Fibroblast of the conjunctiva (primary cell): ENCODE data around the gene MYOT.
"Not testable (repeated sequence)": the region's sequence is repeated elsewhere in the genome, so short reads cannot be mapped to it uniquely, and the experiment has no call there.

ENCODE experiments used
- DNase-seq: peaks from one replicate; pipeline ENCODE4 v3.0.0-alpha.2; 2010; ENCODE audit warnings: low read depth

The MYOT gene, protein sequence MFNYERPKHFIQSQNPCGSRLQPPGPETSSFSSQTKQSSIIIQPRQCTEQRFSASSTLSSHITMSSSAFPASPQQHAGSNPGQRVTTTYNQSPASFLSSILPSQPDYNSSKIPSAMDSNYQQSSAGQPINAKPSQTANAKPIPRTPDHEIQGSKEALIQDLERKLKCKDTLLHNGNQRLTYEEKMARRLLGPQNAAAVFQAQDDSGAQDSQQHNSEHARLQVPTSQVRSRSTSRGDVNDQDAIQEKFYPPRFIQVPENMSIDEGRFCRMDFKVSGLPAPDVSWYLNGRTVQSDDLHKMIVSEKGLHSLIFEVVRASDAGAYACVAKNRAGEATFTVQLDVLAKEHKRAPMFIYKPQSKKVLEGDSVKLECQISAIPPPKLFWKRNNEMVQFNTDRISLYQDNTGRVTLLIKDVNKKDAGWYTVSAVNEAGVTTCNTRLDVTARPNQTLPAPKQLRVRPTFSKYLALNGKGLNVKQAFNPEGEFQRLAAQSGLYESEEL

GRCh38 chr5:137867664-137868063 lies at the start of gene MYOT:
Gene MYOT (plus strand): TSS chr5:137867860. CDS start chr5:137870652, 2,792 bp downstream.
- no peak for DNase-seq

GRCh38 chr5:137819766-137820165 lies 47.9 kb upstream of the MYOT start:
- DNase-seq, result no peak

DNA sequence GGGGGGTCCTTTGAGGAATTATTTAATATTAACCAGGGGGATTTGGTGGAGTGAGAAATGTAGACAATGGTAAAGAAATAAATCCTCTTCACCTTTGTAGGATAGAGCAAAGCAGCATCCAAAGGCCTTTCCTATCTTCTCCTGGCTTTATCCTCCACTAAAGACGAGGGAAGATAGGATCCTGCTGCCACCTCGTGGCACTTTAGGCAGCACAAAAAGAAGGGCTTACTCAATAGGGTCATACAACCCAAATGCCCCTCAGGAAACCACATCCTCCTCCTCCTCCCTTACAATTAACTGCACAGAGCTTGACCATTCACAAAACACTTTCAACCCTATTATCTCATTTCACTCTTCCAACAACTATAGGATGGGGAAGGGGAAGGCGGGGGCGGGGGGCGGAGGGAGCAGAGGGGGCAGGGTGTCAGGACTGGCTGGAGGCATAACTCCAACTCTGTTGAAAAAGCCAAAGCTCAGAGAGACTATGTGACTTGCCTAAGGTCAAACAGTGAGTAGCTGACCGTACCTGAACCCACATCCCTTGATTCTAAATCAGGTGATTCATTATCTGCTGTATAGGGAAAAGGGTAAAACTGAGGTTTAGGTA lies 45.4 kb upstream of the MYOT start:
- no peak for DNase-seq

- no peak for DNase-seq
These were observed 44.7 kb upstream of the MYOT start for GRCh38 chr5:137822984-137823383.

DNA sequence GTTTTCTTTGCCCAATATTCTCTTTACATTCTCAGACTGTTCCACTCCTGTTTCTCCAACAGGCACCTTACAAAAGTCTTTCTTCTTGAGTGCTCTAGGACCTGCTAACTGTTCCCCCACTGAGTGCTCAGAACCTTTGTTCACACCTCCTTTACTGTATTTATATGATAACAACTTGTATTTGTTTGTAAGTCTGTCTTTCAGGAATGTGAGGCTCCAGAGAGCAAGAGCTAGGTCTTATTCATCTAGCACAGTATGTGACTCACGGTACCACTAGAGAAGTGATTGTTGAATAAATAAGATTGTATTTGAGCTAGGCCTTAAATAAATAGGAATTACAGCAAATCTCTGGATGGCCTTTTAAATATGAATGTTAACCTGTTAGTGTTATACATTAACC lies 42.5 kb upstream of the MYOT start:
- DNase-seq, result no peak

DNA sequence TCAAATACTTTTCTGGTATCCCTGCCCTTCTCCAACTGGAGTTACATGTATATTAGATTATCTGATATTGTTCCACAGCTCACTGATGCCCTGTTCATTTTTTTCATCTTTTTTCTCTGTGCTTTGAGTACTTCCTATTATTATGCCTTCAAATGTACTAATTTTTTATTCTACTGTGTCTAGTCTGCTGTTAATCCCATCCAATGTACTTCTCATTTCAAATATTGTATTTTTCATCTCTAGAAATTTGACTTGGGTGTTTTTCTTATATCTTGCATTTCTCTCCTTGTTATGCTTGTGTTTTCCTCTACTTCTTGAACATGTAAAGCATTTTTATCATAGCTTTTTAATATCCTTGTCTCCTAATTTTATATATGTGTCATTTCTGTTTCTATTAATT lies 41.6 kb upstream of the MYOT start:
- no peak for DNase-seq

DNA sequence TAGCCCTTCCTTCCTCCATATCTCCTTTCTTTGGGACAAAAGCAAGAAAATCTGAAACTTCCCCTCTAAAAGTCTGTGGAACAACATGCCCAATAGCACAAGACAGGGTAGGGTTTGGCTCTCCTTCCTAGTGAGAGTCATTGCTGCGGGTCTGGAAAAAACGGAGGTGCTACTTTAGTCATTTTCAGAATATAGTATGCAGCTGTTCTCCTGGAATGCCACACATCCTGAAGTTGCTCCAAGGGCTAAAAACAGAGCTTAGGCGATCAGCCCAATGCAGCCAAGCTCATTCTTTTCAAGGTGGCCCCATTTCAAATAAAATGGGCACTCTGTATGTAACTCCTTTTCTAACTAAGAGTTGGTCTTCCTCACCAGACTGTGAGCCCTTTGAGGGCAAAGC lies 39.5 kb upstream of the MYOT start:
- DNase-seq, result no peak

DNA sequence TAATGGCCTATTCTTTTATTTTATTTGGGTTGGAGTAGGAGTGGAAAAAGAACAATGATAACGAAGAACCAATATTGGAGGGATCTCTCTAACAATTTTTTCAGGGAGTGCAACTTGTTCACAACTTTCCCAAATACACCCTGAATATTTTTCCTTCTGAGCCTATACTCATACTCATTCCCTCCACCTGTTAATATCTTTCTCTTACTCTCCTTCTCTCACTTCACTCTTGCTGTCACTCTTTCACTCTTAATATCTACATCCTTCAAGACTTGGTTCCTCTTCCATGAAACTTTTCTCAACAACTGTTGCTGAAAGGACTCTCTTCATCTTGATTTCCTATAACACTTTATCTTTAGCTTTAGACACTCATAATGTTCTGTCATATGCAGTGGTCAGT lies 39.0 kb upstream of the MYOT start:
- DNase-seq, result no peak

DNA sequence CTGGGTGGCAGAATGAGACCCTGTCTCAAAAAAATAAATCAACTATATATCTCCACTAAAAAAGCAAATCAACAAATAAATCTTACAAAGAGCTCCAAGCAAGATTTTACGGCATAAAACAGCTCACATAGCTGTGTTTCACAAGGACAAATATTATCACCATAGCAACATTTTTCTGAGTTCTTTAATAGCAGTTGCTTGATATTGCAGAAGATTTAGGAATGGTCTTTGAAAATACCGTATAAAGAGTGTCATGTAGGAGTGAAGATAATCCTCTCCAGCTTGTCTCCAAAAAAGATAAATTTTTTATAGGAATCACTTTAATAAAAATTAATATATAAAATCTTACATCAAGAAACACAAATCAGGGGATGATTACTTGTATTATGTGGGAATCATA lies 36.6 kb upstream of the MYOT start:
- DNase-seq, result no peak

DNA sequence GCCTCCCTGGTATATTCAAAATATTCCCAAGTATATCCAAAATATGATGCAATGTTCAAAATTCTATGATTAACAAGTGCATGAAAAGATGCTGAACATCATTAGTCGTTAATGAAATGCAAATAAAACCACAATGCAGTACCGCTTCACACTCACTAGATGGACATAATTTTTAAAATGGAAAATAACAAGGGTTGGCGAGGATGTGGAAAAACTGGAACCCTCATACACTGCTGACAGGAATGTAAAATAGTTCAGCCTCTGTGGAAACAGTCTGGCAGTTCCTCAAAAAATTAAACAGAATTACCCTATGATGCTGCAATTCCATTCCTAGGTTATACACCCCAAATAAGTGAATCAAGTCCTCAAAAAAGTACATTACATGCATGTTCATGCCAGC lies 36.1 kb upstream of the MYOT start:
- no peak for DNase-seq

GRCh38 chr5:137832416-137832815 lies 35.2 kb upstream of the MYOT start:
- DNase-seq, result no peak

GRCh38 chr5:137833463-137833862 lies 34.2 kb upstream of the MYOT start:
- DNase-seq, result no peak

GRCh38 chr5:137834498-137835049 lies 33.1 kb upstream of the MYOT start:
- no peak for DNase-seq

GRCh38 chr5:137836298-137836697 lies 31.4 kb upstream of the MYOT start:
- DNase-seq, result no peak

- DNase-seq, result no peak
These were observed 30.7 kb upstream of the MYOT start for GRCh38 chr5:137836997-137837396.

GRCh38 chr5:137837491-137838394 lies 29.9 kb upstream of the MYOT start:
- no peak for DNase-seq

DNA sequence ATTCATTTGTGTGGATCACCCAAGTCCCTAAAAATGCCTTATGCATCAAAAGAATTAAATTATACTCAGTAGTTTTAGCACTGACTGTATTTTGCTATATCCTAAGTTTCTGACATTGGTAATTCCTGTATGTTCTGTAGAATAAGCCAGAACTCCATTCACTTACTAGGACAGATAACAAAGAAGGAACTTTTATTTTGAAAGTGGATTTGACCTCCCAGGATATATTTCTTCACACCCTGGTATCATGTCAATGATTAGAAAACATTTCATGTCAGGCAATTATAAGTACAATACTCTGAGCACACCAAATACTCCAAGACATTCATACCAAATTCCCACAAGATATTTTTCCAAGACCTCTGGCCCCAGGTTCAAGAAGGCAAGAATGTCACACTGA lies 28.7 kb upstream of the MYOT start:
- DNase-seq, result no peak

DNA sequence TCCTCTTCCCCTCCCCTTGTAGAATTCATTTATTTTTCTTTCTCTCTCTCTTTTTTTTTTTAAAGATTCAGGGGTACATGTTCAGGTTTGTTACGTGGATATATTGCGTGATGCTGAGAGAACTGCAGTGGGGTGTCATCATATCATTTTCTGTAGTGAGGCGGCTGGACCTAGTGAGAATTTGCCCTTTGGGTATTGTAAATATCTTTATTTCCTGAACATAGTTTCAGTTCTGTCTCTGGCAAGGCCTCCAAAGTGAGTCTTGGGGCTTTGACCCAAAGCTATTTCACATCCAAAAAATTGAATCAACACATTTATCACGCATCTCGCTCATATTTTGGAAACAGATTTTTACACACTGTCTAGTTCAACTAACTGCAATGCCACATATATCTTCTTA lies 25.4 kb upstream of the MYOT start:
- DNase-seq, result no peak

- no peak for DNase-seq
These were observed 23.9 kb upstream of the MYOT start for GRCh38 chr5:137843676-137844299.

DNA sequence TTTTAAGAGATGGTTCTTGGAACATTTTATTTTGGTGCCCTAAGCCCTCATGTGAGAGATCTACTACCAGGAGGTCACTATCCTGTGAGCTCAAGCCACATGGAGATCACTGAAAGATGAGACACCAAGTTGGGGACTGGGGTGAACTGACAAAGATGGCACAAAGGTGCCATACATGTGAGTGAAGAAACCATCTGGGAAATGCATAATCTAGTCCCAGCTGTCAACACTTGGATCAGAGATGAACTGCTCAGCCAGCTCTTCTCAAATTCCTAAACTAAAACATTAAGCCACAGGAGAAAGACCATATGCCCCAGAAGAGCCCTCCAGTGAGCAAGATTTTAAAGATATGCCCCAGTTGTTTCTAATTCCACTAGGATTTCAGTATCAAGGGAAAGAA lies 22.2 kb upstream of the MYOT start:
- DNase-seq, result no peak

- DNase-seq, result no peak
These were observed 20.0 kb upstream of the MYOT start for GRCh38 chr5:137847687-137848086.

DNA sequence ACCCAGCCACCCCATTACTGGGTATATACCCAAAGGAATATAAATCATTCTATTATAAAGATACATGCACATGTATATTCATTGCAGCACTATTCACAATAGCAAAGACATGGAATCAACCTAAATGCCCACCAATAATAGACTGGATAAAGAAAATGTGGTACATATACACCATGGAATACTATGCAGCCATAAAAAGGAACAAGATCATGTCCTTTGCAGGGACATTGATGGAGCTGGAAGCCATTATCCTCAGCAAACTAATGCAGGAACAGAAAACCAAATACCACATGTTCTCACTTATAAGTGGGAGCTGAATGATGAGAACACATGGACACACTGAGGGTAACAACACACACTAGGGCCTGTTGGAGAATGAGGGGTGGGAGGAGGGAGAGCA lies 14.5 kb upstream of the MYOT start:
- DNase-seq, result not testable (repeated sequence)
